NCI-H2029 (cell line): ENCODE results near the gene HERC2.

ENCODE experiments used
- DNase-seq: peaks from one replicate; lab custom pipeline; 2025; lab: John Stamatoyannopoulos, UW

HERC2 gene

GRCh38 chr15:28096670-28097431 lies 225.1 kb downstream of the HERC2 start:
- no peak for DNase-seq

GRCh38 chr15:28096411-28096669 lies 225.6 kb downstream of the HERC2 start:
- DNase-seq: no peak

DNA sequence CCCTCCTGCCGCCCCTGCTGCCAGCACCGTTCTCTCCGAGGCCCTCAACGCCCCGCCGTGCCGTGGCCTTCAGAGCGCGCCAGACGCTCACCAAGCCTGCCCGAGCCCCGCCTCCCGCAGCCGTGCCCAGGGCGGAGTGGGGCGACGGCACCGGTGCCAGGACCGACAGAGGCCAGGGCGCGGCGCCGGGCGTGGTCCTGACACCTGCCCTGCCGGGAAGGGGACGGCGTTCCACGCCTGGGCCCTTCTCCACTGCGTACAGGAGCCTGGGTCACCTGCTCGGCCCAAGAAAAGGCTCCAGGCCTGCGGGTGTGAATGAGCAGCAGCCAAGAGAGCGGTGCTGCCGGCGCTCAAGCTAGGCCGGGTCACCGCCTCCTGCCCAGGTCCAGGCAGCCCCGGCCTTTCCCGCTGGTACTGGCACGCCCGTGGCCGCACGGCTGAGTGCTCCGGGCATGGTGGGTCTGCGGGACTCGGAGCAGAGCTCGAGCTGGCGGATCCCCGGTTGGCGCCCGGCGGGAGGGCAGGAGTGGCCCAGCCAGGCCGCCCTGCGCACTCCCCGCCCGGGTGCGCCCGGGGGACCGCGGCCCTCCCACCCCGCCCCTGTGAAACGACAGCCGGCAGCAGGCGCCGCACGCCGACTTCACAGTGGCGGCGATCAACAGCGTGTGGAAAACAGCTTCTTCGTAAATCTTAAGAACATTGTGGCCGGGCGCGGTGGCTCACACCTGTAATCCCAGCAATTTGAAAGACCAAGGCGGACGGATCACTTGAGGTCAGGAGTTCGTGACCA lies 227.1 kb downstream of the HERC2 start:
- DNase-seq: peak; percentile 41

DNA sequence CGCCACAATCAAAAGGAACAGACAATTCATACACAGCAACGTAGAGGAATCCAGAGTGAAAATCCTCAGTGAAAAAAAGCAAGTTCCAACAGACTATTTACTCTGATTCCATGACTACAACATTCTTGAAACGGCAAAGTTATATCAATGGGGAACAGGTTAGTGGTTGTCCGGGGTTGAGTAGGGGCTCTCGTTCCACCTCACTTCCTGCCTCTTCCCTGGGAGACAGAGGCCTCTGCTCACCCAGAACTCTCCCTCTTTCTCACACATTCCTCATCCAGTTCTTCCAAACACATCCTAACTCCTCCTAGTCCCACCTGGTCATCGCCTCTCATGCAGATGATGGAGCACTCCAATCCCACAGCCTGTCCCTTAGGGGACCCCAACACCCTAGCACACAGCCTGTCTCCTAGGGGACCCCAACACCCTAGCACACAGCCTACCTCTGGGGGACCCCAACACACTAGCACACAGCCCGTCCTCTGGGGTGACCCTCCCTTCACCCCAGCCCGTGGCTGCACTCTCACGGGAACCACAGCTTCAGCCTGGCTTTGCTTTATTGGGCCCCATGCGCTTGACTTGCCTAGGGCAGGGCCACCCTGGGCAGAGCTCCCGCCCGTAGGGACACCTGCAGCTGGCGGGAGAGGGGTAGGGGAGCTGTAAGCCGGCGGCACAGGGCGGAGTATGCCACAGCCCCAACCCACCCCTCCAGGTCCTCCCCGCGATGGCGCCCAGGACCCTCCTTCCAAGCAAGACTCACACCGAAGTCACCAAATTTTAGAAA lies 228.0 kb downstream of the HERC2 start:
- no peak for DNase-seq

DNA sequence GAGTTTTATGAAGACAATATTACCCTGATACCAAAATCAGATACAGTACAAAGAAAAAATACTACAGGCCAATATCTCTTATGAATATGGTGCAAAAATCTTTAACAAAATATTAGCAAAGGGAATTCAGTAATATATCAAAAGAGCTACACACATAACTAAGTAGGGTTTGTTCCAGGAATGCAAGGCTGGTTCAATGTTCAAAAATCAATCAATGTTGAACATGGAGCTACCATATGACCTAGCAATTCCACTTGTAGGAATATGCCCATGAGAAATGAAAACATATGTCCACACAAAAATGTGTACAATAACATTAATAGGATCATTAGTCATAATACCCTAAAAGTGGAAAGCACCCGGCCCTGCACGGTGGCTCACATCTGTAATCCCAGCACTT lies 230.7 kb downstream of the HERC2 start:
- no peak for DNase-seq

DNA sequence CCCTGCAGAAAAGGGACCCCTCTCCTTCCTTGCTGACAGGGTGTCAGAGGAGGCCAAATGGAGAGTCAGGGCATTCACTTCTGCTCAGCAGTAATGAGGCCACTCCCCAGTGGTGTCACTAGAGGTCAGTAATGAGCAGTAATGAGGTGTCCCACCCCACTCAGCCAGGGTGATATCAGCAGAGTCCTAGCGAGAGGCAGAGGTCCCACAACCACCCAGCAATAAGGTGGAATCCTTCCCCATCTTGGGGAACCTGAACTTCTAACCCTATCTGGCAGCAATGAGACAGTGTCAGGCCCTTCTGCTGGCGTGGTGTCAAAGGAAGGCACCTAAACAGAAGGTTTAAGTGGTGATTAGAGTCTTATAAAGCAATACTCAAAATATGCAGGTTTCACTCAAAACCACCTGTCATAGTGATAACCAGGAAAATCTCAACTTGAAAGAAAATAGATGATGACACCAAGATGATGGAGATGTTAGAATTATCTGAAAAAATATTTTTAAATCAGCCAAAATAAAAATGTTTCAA lies 235.7 kb downstream of the HERC2 start:
- no peak for DNase-seq

DNA sequence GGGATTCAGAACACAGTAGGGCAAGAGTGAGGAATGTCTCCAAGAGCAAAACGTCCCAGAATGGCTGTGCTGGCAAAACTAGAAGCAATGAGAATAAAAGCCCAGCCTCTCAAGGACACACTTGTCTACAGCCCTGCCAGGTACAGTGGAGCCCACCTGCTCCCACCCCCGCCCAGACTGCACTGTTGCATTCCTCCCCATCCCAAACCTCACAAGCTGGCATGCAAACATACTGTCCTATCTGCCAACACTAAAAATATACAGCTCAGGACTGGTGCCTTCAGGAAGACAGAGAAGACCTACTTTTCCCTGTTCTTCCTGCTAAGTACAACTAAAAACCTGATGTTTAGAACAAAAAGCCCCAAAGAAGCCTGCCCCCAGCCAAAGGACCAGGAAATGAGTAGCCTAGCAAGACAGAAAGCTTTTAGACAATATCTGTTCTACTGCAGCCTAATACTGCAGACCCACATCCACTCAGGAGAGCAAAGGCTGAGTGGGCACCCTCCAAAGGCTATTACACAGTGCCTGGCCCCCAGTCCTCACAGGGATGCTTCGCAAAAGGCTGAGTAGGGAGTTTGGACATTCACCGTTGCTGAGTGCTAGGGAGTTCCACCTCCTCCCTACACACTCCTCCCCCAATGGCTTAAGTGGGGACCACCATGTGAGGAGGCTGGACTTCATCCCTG lies 236.3 kb downstream of the HERC2 start:
- no peak for DNase-seq

- no peak for DNase-seq
Measured at GRCh38 chr15:28084547-28084946, 237.4 kb downstream of the HERC2 start.

DNA sequence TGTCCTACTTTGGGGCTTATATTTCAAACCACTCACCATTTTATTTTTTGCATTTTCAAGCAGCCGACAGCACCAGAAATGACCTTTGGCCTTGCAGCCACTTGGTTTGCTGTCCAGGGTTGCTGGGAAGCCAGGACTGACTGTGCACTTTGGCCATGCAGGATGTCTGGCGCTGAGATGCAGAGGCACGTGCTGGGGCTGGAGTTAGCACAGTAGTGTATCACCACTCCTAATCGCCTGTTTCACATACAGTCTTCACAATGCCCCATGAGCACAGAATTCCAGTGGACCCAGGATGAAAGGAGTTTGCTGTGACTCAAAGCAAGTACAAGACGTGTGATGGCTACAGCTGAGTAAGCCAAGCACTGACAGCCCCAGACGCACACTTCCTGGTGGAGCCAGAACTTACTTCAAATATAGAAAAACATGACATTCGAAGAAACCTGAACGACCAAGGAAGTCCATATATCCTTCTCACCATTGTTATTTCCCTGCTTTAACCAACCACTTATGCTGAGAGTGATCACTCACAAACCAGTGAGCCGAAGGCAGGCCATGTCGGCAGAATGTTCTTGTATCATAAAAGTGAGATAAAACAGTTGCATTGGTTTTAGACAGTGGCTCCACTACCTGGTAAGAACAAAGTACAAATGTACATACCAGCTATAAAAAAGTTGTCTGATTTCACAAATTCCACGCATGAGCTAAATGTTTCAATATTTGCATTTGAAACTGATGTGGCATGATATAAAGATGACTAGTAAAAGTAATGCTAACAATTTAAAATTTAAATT lies 238.9 kb downstream of the HERC2 start:
- no peak for DNase-seq

GRCh38 chr15:28081594-28081993 lies 240.4 kb downstream of the HERC2 start:
- no peak for DNase-seq

DNA sequence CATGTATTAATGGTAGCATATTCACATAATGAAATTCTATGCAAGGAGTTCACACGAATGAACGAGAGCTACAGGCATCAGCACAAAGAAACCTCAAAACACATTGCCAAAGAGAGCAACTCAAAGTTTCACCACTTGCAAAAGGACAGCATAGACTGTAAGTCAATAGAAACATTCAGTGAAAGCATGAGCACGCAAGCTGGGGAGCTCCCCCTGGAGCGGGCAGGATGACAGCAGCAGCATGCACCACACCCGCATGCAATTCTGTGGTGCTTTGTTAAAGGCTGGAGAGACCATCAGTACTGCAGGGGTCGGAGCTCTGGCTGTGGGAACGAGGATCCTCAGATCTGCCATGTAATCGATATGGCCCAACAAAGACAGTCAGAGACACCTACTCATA lies 241.6 kb downstream of the HERC2 start:
- no peak for DNase-seq

DNA sequence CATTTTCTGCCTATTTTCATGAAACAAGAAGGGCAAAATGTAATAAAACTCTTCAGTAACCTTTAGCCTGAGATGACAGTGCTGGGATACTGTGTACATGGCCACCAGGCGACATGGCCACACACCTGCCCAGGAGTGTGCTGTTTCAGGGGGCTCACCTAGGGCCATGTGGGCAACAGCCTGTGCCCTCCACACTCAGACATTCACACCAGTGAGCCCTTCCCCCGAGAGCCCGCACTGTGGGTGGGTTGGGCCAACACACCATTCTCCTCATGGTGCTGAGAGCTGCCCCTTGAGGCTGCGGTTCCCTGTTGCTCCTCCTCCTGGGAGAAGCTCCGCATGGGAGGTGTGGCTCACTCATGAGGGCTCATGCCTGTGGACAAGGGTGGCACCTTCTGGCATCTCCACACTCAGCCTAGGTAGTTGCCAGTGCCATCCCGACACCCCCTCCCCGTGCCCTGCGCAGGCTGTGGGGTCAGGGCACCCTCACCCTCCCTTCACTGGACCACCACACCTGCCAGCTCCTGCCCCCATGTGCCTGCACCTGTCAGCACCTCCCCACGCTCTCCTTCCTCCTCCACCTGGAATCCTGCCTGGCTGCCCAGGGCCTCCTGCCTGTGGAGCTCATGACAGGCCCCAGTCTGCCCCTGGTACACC lies 242.5 kb downstream of the HERC2 start:
- no peak for DNase-seq

DNA sequence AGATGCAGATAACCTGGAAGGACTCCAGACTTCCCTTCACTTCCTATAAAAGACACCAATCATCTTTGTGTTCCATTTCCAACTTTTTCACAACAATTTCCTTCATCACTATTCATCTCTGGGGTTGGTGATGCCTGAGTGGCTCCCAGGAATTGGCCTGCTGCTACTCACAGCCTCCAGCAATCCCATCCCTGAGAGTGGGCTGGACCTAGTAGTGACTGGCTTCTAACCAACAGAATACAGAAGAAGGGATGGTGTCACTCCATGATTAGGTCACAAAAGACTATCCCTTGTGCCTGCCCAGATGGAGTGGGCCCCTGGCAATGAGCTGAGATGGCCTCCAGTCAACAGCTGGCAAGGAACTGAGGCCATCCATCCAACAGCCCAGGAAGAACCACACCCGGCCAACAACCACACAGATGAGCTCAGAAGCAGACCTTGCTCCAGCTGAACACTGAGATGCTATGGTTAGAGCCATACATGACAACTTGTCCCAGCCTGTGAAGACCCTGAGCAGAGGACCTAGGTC lies 243.7 kb downstream of the HERC2 start:
- no peak for DNase-seq

DNA sequence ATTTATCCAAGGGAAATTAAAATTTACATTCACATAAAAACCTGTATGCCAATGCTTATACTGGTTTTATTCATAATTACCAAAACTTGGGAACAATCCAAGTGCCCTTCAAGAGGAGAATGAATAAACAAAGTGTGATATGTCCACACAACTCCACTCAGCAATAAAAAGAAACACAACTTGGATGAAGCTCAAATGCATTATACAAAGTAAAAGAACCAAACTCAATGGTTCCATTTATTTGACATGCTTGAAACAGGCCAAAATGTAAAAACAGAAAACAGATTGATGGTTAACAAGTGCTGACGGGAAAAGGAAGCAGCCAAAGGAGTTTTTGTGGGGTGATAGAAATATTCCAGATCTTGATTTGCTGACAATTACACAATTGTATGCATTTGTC lies 246.4 kb downstream of the HERC2 start:
- DNase-seq: peak; percentile 31

DNA sequence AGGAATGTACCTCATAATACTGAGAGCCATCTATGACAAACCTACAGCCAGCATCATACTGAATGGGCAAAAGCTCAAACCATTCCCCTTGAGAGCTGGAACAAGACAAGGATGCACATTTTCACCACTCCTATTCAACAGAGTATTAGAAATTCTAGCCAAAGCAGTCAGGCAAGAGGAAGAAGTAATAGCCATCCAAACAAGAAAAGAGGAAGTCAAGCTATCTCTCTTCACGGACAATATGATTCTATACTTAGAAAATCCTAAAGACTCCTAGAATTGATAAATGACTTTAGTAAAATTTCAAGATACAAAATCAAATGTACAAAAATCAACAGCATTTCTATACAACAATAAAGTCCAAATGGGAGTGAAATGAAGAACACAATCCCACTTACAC lies 253.0 kb downstream of the HERC2 start:
- DNase-seq: no peak

DNA sequence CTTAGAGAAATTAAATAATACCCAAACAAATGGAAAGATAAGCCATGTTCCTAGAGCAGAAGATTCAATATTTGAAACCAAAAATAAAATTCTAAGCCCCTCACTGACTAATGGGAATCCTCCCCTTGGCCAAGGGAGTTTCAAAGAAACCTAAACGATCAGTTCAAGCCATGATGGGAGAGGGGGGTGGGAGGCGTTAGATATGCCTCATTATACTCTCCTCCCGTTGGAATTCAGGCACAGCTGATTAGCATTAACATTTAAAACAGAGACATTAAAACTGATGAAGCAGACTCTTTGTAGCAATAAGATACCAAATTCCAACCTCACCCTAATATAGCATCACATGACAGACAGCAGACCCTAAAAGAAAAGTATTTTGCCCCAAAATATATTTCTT lies 255.7 kb downstream of the HERC2 start:
- DNase-seq: no peak
